Effector CD4-positive, alpha-beta T cell (primary cell): ENCODE results near the gene LILRA2.
"Not testable (repeated sequence)": the region's sequence is repeated elsewhere in the genome, so short reads cannot be mapped to it uniquely, and the experiment has no call there.

Experiments
- DNase-seq: peaks from one replicate; pipeline ENCODE4 v3.0.0-alpha.2; 2020

Gene LILRA2

GRCh38 chr19:54571715-54572615, 1.6 kb upstream of the LILRA2 start:
- DNase-seq = not testable (repeated sequence)

GRCh38 chr19:54572696-54573311, 786 bp upstream of the LILRA2 start:
- no peak for DNase-seq

- DNase-seq = no peak
Measured at GRCh38 chr19:54574051-54574450, 461 bp downstream of the LILRA2 start.

GRCh38 chr19:54574527-54575056, 1.0 kb downstream of the LILRA2 start:
- no peak for DNase-seq

- not testable (repeated sequence) for DNase-seq
Measured at GRCh38 chr19:54575205-54575604, 1.6 kb downstream of the LILRA2 start.

GRCh38 chr19:54576411-54576976, 2.9 kb downstream of the LILRA2 start:
- no peak for DNase-seq

GRCh38 chr19:54577334-54577733, 3.7 kb downstream of the LILRA2 start:
- no peak for DNase-seq

GRCh38 chr19:54578268-54578667, 4.7 kb downstream of the LILRA2 start:
- DNase-seq = not testable (repeated sequence)

- DNase-seq = no peak
Measured at GRCh38 chr19:54586397-54586796, 12.8 kb downstream of the LILRA2 start.

GRCh38 chr19:54587026-54587425, 13.4 kb downstream of the LILRA2 start:
- no peak for DNase-seq

- not testable (repeated sequence) for DNase-seq
Measured at GRCh38 chr19:54593445-54593844, 19.9 kb downstream of the LILRA2 start, which contains the start of gene LILRA1. Gene LILRA1 (plus strand): TSS chr19:54593632. CDS start chr19:54594245, 613 bp downstream.

- DNase-seq = not testable (repeated sequence)
Measured at GRCh38 chr19:54593931-54594626, 20.5 kb downstream of the LILRA2 start.

- no peak for DNase-seq
Measured at GRCh38 chr19:54594737-54595136, 21.1 kb downstream of the LILRA2 start.

GRCh38 chr19:54595680-54596436, 22.3 kb downstream of the LILRA2 start:
- DNase-seq = not testable (repeated sequence)

GRCh38 chr19:54600212-54600611, 26.6 kb downstream of the LILRA2 start:
- DNase-seq = no peak

GRCh38 chr19:54606230-54606629, 32.6 kb downstream of the LILRA2 start:
- DNase-seq = no peak

GRCh38 chr19:54606891-54607784, 33.5 kb downstream of the LILRA2 start:
- no peak for DNase-seq

- DNase-seq = no peak
Measured at GRCh38 chr19:54607785-54608150, 34.2 kb downstream of the LILRA2 start.

GRCh38 chr19:54608205-54608604, 34.6 kb downstream of the LILRA2 start:
- DNase-seq = no peak

GRCh38 chr19:54608792-54609191, 35.2 kb downstream of the LILRA2 start:
- no peak for DNase-seq

GRCh38 chr19:54609356-54609791, 35.8 kb downstream of the LILRA2 start:
- no peak for DNase-seq
